H1 (cell line): ENCODE results near the gene RALY. TPM values are rescaled to one million over a fixed set of nuclear protein-coding genes. Genes with fewer than 3 reads are reported as not detected.

Source experiments
- EP300 ChIP-seq, 2 experiments: IDR thresholded peaks; 1 replicate in 1 of 2; 2 replicates in 1 of 2; pipeline ENCODE4 v1.6.1; 2011 to 2012; ENCODE audit warnings: low read depth in 2 of 2, low read length in 2 of 2, mild to moderate bottlenecking in 2 of 2, borderline replicate concordance in 1 of 2, inconsistent platforms in 1 of 2, moderate library complexity in 1 of 2
- POLR2A ChIP-seq, 2 experiments: IDR thresholded peaks; 1 replicate in 1 of 2; 2 replicates in 1 of 2; pipeline ENCODE4 v1.6.1; 2011; ENCODE audit warnings: low read depth in 2 of 2, low read length in 2 of 2, mild to moderate bottlenecking in 2 of 2; ENCODE audit errors: control extremely low read depth in 1 of 2
- polyA plus RNA-seq, 7 experiments: library from polyadenylated mRNA; depleted of rRNA in 3 of 7; stranded (reverse) in 5 of 7; unstranded in 2 of 7; fragments of >200 nt in 5 of 7; fragments of 200-250 nt in 2 of 7; gene quantifications; 1 replicate in 5 of 7; 2 replicates in 1 of 7; 4 replicates in 1 of 7; pipeline versions ENCODE4 v1.2.1 to v1.2.3, GENCODE V29; 2011 to 2013; ENCODE audit warnings: missing spikeins in 2 of 7, mixed read lengths in 2 of 7
- total RNA-seq: library from RNA; stranded (reverse); fragmentation: NEBNext Ultra II Directional; extraction: Animal tissue kit (Norgen Biotek cat#: 25700); gene quantifications from 2 replicates; pipeline ENCODE4 v1.2.1, GENCODE V29; 2021
- TF ChIP-seq, protein P1 (sequence below): IDR thresholded peaks from 2 replicates; pipeline ENCODE4 v1.6.1; 2011; ENCODE audit warnings: low read length, improper control_type of control experiment

RALY gene
- total and polyA plus RNA-seq, 2 of the 8 experiments (the other 6 are each of a cell fraction or from before 2014, with no cell fraction given), result 133 to 148 TPM

DNA sequence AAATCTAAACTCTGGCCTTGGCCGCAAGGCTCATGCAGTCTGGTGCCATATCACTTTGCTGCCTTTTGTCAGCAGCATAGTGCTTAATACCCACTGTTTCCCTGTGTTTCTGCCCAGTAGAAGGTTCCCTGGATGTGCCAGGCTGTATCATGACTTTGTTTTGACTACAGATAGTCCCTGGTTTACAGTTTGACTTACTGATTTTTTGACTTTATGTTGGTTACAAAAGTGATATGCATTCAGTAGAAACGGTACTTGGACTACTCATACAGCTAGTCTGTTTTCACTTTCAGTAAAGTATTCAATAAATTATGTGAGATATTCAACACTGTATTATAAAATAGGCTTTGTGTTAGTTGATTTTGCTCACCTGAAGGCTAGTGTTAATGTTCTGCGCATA, 19.0 kb downstream of the RALY start (continued):
- TF ChIP-seq EP300 (IDR thresholded peaks at IDR 0.05; ENCODE audit: borderline replicate concordance in 1 of 2, low read depth in 2 of 2, low read length in 2 of 2), result no peak
- TF ChIP-seq, protein P1, sequence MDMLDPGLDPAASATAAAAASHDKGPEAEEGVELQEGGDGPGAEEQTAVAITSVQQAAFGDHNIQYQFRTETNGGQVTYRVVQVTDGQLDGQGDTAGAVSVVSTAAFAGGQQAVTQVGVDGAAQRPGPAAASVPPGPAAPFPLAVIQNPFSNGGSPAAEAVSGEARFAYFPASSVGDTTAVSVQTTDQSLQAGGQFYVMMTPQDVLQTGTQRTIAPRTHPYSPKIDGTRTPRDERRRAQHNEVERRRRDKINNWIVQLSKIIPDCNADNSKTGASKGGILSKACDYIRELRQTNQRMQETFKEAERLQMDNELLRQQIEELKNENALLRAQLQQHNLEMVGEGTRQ, result no peak
- TF ChIP-seq POLR2A (IDR thresholded peaks at IDR 0.05; ENCODE audit: control extremely low read depth in 1 of 2, low read depth in 2 of 2, low read length in 2 of 2), result no peak
